CD1c-positive myeloid dendritic cell (primary cell): ENCODE measurements around the gene MYCN.
"Not testable (repeated sequence)": the region's sequence is repeated elsewhere in the genome, so short reads cannot be mapped to it uniquely, and the experiment has no call there.

ENCODE experiments used
- DNase-seq: peaks from one replicate; pipeline ENCODE4 v3.0.0-alpha.2; 2016; ENCODE audit errors: extremely low spot score

Gene MYCN

DNA sequence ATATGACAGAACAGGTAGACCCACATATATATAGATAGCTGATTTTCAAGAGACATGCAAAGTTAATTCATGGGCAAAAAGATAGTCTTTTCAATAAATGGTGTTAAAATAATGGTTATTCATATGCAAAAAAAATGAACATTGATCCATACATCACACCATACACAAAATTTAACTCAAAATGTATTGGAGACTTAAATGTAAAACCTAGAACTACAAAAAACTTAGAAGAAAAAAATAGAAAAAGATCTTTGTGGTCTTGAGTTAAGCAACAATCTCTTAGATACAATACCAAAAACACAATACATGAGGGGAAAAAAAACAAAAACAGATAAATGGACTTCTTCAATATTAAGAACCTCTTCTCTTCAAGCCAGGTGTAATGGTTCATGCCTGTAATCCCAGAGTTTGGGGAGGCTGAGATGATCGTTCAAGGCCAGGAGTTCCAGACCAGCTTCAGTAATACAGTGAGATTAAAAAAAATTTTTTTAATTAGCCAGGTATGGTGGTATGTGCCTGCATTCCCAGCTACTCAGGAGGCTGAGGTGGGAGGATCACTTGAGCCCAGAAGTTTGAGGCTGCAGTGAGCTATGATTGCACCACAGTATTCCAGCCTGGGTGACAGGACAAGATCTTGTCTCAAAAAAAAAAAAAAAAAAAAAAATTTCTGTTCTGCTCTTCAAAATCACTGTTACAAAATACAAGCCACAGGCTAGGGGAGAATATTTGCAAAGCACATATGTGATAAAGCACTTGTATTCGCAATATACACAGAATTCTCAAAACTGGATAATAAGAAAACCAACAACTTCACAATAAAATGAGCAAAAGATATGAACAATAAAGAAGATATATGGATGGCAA, 32.7 kb upstream of the MYCN start:
- DNase-seq: no peak

DNA sequence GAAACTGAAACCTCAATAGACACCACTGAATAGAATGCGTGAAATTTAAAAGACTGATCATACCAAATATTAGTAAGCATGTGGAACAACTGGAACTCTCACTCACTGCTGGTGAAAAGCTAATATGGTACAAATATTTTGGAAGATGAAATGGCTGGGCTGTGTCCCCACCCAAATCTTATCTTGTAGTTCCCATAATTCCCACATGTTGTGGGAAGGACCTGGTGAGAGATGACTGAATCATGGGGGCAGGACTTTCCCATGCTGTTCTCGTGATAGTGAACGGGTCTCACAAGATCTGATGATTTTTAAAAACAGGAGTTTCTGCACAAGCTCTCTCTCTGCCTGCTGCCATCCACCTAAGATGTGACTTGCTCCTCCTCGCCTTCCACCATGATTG, 32.0 kb upstream of the MYCN start:
- DNase-seq: no peak

DNA sequence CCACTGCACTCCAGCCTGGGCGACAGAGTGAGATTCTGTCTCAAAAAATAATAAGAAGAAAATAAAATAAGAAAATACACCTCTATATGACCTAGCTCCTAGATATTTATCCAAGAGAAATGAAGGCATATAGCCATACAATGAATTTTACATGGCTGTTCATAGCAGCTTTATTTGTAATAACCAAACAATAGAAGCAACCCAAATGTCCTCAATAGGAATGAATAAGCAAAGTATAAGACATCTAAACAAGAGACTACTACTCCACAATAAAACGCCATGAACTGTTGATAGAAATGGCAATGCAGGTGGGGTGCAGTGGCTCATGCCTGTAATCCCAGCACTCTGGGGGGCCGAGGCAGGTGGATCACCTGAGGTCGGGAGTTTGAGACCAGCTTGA, 31.2 kb upstream of the MYCN start:
- DNase-seq: no peak

DNA sequence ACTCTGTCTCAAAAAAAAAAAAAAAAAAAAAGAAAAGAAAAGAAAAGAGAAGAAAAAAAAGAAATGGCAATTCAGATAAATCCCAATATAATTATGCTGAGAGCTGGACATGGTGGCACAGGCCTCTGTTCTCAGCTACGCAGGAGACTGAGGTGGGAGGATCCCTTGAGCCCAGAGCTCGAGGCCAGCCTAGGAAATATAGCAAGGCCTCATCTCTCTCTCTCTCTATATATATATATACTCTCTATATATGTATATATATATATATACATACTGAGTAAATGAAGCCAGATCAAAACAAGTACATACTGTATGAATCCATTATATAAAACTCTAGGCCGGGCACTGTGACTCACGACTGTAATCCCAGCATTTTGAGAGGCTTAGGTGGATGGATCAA, 30.6 kb upstream of the MYCN start:
- DNase-seq: no peak

DNA sequence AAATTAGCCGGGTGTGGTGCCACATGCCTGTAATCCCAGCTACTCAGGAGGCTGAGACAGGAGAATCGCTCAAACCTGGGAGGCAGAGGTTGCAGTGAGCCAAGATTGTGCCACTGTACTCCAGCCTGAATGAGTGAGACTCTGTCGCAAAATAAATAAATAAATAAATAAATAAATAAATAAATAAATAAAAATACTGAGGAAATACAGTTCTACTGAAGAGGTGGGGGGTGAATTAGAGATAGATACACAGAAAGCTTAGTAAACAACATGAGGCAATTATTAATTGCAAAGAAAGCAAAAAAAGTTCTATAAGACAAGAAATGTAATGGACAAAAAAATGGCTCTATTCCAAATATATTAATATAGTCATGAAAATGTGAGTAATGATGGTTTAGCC, 29.1 kb upstream of the MYCN start:
- DNase-seq: not testable (repeated sequence)

DNA sequence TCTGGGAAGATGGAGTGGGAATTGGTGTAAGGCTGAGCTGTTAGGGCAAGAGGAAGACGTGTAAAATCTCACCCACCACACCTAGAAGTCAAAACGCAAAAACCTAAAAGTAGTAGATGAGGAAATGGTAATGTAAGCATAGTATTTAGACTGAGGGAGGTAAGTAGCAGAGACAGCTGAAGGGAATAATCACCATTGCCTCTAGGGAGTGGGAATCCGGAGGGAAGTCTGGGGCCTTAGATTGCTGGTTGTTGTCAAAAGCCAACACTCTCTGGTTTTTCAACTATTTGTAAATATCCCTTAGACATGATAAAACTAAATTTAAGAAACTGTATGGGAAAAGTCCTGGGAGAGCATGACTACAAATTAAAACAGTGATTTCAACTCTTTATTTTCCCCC, 28.7 kb upstream of the MYCN start:
- no peak for DNase-seq

DNA sequence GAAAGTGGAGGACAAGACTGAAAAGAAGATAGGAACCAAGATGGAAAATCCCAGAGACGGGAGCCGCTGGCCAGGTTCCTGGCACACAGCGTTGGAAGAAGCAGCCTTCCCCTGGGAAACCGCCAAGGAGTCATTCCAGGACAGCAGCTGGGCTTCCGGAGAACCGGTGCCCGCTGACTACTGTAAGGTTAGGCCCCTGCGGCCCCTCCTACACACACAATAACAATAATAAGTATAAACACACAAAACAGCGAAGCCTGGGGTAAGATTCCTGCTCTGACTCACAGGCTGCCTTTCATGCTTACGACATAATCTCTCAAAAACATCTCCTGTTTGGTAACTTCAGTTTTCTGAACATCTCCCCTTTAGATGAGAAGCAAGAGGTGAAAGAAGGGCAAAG, 28.1 kb upstream of the MYCN start:
- no peak for DNase-seq

DNA sequence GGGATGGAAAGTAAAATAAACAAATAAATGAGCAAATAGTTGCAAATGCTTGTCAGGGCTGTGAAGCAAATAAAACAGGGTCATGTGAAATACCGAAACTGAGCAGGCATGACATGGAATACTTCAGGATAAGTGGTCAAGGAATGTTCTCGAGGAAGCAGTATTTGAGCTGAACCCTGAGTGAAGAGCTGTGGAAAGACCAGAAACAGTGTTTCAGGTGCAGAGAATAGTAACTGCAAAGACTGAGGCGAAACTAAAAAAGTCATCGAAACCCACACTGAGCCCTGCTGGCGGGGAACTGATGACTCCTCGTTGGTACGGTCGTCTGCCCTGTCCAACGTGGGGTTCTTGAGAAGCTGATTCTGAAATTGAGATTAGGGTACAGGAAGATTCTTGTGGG, 27.2 kb upstream of the MYCN start:
- DNase-seq: no peak

DNA sequence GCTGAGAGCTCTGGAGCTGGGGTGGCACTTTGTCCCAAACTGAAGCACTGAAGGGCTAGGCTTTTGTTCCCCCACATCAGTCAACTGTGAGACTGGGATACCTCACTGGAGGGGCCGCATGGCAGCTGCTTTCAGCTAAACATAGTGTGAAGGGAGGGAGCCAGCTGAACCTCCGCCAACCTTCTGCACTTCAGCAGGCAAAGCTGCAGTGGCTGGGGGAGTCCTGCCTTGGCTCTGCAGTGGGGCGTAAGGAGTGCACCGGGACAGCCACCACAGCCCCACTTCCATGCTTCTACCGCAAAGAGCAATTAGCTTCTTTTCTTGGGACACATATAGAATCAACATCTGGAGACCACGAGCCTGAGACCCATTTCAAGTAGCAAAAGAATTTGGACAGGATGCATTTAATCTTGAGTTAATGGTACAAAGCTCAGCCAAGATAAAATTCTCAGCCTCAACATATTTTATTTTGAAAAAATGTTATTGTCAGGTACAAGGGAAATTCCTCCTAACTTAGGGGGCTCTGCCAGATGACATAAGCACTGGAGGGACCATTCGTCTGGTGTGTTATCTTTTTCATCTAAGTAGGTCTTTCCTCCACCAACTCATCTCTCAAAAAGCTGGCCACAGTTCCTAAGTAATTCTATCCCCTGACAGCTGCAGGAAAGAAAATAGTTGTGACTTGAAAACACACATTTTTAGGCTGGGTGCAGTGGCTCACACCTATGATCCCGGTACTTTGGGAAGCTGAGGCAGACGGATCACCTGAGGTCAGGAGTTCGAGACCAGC, 25.6 kb upstream of the MYCN start:
- no peak for DNase-seq

DNA sequence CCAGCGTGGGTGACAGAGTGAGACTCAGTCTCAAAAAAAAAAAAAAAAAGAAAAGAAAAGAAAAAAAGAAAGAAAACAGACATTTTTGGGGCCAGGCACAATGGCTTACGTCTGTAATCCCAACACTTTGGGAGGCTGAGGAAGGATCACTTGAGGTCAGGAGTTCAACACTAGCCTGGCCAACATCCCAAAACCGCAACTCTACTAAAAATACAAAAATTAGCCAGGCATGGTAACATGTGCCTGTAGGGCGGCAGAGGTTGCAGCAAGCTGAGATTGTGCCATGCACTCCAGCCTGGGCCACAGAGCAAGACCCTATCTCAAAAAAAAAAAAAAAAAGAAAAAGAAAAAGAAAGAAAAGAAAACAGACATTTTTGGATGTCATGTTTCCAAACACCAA, 24.8 kb upstream of the MYCN start:
- not testable (repeated sequence) for DNase-seq

DNA sequence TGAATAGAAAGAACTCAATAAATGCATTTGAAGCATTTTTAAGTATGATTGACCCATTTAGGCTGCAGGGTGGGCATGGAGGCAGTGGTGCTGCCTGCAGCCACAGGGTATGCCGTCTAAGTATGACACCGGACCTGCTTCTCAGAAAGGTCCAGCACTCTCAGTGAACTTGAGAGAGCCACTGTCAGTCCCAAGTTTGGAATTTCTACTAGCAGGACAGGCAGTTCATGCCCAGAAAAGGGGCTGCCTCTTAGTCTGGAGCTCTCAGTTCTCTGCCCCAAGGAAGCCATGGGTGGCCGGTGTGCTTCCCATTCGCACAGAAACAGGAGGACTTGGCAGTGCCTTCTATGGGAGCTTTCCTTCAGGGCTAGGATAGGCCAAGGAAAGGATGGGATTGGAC, 24.0 kb upstream of the MYCN start:
- DNase-seq: no peak

DNA sequence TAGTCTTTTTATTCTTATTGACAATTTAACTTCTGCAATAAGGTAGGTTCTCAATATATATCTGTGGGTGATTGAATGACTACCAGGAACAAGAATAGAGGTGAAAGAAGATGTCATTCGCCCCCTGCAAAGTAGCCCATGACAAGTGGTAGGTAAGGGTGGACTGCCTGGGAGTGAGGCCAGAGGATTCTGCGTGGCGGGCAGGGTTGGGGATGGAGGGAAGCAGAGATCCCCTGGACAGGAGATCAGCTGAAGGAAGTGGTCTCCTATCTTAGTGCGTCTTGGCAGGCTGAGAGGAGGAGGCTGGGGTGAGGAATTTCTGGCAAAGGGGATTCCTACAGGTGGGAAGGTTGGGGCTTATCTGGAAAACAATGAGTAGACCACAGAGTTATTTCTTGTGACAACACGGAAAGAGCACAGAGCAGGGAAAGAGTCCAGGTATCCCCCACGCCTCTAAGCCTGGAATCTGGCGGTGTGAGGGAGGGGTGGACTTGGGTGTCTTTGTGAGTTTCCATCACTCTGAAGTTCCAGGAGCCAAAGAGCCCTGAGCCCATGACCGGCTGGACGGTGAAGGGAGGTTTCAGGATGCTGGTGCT, 21.5 kb upstream of the MYCN start:
- no peak for DNase-seq

DNA sequence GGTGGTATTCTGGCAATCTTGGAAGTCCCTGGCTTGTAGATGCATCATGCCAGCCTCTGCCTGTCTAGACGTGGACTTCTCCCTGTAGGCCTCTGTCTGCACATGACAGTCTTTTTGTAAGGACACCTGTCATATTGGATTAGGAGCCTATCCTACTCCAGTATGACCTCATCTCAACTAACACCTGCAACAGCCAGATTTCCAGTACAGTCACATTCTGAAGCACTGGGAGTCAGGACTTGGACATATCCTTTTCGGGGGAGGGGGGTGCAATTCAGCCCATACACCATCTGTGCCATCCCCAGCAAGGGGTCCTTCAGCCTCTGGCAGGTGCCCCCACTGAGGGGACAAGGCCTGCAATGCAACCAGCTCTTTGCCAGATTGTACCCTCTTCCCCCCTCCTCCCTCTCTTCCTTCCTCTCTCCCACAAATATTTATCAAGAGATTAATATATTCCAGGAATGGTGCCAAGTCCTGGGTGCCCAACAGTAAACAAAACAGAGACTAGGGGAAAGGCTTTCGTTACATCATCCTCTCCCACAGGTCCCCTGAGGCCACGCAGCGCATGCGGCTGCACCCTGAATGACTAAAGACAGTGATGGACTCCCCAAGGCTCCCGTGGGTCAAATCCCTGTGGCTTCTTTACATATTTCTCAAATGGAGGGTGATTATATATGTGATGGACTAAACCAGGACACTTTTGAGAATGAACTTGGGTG, 20.5 kb upstream of the MYCN start:
- no peak for DNase-seq

DNA sequence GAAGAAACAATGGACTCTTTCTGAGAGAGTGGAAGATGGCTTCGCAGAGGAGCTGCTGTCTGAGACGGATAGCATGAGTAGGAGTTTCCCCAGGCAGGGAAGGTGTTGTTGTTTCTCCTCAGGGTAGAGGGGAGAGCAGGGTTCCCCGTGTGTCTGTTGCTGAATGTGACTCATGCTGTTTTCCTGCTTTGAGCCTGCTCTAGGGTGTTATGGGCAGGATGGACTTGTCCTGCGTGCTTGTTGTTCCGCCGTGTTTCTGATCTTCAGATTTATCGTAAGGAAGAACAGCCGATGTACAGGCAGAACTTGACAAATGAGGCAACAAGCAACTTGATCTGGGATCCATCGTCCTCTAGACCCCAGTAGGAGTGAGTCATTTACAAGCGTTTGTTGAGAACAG, 19.7 kb upstream of the MYCN start:
- no peak for DNase-seq

DNA sequence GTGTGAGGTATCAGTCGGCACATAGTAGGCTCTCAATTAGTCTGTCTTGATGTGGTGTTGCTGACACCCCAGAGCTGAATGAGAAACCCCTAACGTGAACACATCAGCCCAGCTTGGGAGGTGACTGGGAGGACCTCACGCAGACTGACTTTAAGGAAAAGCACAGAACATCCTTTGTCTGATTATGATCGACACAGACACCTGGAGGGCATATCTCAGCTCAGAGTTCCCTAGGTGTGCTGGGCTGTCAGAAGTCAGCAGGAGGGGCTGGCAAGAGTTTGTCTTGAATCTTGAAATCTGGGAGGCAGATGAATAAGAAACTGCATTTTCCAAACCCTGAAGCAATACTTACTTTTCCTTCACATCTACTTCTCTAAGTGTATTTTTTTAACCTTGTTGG, 16.8 kb upstream of the MYCN start:
- DNase-seq: no peak

DNA sequence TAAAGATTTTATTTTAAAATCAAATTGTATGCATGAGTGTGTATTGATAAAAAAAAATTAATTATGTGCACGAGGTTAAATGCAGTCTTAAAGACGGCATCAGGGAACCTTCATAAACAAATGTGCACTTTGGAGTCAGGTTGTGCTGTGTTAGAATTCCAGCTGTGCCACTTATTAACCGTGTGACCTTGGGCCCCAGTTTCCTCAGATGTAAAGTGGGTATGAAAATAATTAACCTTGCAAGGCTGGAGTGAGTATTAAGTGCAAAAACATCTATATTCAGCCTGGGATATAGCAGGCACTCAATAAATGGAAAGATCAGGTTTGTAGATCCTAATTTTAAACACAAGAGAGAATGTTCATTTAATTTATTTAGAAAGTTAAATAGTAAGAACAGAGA, 14.5 kb upstream of the MYCN start:
- no peak for DNase-seq

DNA sequence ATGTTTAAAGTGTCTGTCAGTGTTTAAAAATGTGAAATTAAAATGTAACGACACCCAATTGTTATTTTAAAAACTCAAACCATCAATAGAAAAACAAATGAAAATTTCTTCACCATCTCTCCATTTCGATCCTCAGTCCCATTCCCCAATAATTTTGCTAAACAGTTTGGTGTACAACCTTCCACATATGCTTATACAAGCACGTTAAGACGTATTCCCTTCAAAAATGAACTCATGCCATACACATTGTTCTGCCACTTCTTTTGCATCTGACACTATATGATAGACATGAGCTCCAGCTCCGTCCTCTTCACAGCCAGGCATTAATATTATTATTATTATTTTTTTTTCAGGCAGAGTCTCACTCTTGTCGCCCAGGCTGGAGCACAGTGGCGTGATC, 14.1 kb upstream of the MYCN start:
- DNase-seq: no peak

DNA sequence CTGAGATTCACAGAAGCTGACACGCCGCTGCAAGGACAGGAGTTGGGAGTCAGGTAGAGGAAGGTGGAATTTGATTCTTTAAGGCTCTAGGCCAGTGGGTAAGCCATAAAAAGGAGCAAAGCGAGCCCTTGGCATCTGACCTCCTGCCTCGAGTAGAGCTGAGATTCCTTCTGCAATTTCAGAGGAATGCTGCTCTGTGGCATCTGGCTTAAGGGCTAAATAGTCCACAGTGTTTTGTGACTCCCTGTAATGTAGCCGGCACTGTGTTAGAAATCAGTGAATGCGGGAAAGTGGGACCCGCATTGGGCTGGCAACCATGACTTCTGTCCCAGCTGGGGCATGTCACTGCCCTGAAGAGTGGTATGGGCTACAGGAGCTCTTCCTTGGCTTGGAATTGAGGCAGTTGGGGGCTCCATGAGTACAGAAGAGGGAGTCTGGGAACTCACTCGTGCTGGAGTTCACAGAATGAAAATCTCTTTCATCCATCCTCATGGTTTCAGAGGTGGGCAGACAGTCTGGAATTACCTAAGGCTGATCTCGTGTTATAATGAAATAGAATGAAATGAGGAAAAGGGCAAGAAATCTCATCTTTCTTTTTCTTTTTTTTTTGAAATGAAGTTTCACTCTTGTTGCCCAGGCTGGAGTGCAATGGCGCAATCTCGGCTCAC, 12.7 kb upstream of the MYCN start:
- no peak for DNase-seq

DNA sequence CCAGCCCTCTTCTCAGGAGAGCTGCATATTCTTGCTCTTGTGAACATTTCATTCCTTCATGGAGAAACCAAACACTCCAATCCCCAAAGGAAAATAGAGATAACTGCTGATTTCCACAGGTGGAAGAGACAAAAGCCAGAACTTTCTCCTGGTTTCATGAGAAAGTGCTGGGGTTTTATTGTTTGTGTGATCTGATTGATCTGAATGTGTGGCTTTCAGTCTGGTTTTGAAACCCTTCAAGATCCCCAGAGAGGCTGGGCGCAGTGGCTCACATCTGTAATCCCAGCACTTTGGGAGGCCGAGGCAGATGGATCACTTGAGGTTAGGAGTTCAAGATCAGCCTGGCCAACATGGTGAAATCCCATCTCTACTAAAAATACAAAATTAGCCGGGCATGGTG, 11.3 kb upstream of the MYCN start:
- not testable (repeated sequence) for DNase-seq

DNA sequence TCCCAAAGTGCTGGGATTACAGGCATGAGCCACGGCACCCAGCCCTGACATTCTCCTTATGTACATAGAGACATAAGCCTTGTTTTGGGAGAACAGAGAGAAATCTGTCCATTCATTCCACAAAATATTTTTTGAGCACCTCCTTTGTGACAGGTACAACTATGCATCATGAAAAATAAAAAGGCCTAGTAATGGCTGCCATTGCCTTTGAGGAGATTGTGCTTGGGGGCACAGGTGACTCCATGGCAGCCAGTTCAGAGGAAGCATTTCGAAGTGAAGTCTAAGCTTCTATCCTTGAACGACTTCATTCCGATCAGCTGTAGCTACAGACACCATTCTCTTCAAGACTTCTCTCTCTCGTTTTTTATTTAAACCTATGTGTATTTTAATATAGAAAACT, 10.5 kb upstream of the MYCN start:
- DNase-seq: no peak

DNA sequence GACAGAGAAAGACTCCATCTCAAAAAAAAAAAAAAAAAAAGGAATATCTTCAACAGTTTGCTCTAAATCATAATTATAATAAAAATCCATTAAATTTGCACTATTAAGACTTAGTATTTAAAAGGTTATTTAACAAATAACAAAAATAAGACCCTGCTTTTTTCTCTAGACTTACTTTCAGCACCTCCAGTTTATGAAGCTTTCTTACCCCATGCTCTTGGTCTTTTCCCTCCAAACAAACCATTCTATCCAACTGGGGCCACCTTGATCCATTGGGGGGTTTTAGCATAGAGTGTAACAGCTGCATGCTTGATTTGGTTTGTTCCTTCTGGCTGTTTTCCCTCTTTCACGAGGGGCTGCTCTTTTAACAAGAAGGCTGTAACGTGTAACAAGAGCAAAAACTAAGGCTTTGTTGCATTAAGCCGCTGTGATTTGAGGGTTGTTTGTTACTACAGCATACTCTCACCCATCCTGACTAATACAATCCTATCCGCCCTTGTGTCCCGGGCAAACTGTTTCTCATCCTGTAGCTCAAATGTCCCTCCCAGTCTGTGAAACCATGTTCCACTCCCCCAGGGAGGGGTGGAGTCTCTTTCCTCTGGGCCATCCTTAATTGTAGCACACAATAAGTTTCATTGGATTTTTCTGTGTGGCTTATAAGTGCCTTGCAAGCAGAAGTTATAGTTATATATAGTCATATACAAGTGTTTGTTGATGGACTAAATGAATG, 9.6 kb upstream of the MYCN start:
- no peak for DNase-seq
